Panc1 (cell line): Measurements from ENCODE around the gene LDHA. TPM values are rescaled to one million over a fixed set of nuclear protein-coding genes. Genes with fewer than 3 reads are reported as not detected.

ENCODE experiments used
- ATAC-seq: fragments of 200-7000 bp; cut with Tn5 transposase; 2 replicates; pipeline ENCODE4 v1.9.1; 2020; ENCODE audit warnings: mild to moderate bottlenecking, moderate library complexity
- BruUV-seq: library from RNA; stranded (reverse); fragments of 400-500 nt; replicated peaks from 2 replicates; lab custom pipeline; 2021; lab: Mats Ljungman, UMichigan
- CTCF ChIA-PET: fragments of 300-600 bp; sonication (Branson Sonifier 250); formaldehyde crosslinking; loops from one replicate; lab custom pipeline; 2022; ENCODE audit warnings: antibody characterized with exemption; lab: Charles Lee
- POLR2A ChIA-PET: fragments of 300-600 bp; sonication (Branson Sonifier 250); formaldehyde crosslinking; loops from one replicate; lab custom pipeline; 2022; ENCODE audit warnings: antibody characterized with exemption; lab: Charles Lee
- DNase-seq: peaks from one replicate; pipeline ENCODE4 v3.0.0-alpha.2; 2010; ENCODE audit warnings: low read depth, low spot score
- H3K27ac ChIP-seq: 2 replicates; pipeline ENCODE4 v1.5.1; 2011; ENCODE audit warnings: mild to moderate bottlenecking, low read length, inconsistent platforms
- H3K27me3 ChIP-seq: fragments of 200-500 bp; sonication (Bioruptor generic); 2 replicates; pipeline ENCODE4 v1.6.0; 2014; ENCODE audit warnings: low read length, inconsistent platforms; ENCODE audit not compliant: control insufficient read depth, insufficient read depth
- H3K36me3 ChIP-seq: fragments of 200-500 bp; sonication (Bioruptor generic); 2 replicates; pipeline ENCODE4 v1.5.1; 2014; ENCODE audit warnings: inconsistent platforms, mild to moderate bottlenecking, low read length, moderate library complexity; ENCODE audit not compliant: control insufficient read depth, insufficient read depth
- H3K4me1 ChIP-seq: 2 replicates; pipeline ENCODE4 v1.5.1; 2011; ENCODE audit warnings: inconsistent platforms, mild to moderate bottlenecking, low read length, moderate library complexity; ENCODE audit not compliant: control insufficient read depth, insufficient read depth
- H3K4me3 ChIP-seq, 2 experiments: 2 replicates each; pipeline ENCODE4 v1.5.1; 2011 to 2012; ENCODE audit warnings: low read depth in 2 of 2, low read length in 2 of 2, mild to moderate bottlenecking in 2 of 2, inconsistent platforms in 1 of 2, moderate library complexity in 1 of 2
- H3K9me3 ChIP-seq: fragments of 200-500 bp; sonication (Bioruptor generic); 2 replicates; pipeline ENCODE4 v1.5.1; 2014; ENCODE audit warnings: low read depth, mild to moderate bottlenecking, inconsistent platforms, low read length, moderate library complexity; ENCODE audit not compliant: control insufficient read depth, insufficient read depth
- CTCF ChIP-seq: fragments of 450-650 bp; IDR thresholded peaks from 2 replicates; pipeline ENCODE4 v1.5.1; 2017; ENCODE audit warnings: mild to moderate bottlenecking
- POLR2AphosphoS5 ChIP-seq: IDR thresholded peaks from 2 replicates; pipeline ENCODE4 v1.6.1; 2012; ENCODE audit warnings: mild to moderate bottlenecking, low read depth, low read length, moderate library complexity
- REST ChIP-seq, 2 experiments: IDR thresholded peaks; 2 replicates each; pipeline ENCODE4 v1.6.1; 2011 to 2012; ENCODE audit warnings: low read depth in 2 of 2, control low read depth in 1 of 2, low read length in 1 of 2, mild to moderate bottlenecking in 1 of 2, moderate library complexity in 1 of 2; ENCODE audit not compliant: insufficient read depth in 1 of 2
- SIN3A ChIP-seq: IDR thresholded peaks from 2 replicates; pipeline ENCODE4 v1.6.1; 2012; ENCODE audit warnings: low read depth, mild to moderate bottlenecking, low read length, moderate library complexity, borderline replicate concordance; ENCODE audit not compliant: insufficient read depth
- TCF7L2 ChIP-seq: IDR thresholded peaks from 2 replicates; pipeline ENCODE4 v1.6.1; 2011; ENCODE audit warnings: mild to moderate bottlenecking, low read depth, low read length, inconsistent platforms
- in situ Hi-C: cut with HindIII; loops from 2 replicates; pipeline ENCODE4 v1.10.0; 2016; ENCODE audit warnings: low sequenced_read_pairs, low pct_unique_long_range_greater_than_20kb
- intact Hi-C: fragments of 100-400 bp; cut with micrococcal nuclease; formaldehyde crosslinking; loops from one replicate; pipeline ENCODE4 v1.10.0; 2022; ENCODE audit not compliant: unreplicated experiment
- total RNA-seq: library from RNA; stranded (reverse); gene quantifications from one replicate; pipeline ENCODE4 v1.2.1, GENCODE V29; 2021; ENCODE audit not compliant: unreplicated experiment

Gene LDHA
- total RNA-seq, 1 experiment from 2014 or later: 894 TPM

GRCh38 chr11:18420067-18420466 lies 25.7 kb downstream of the LDHA start:
- H3K27me3 ChIP-seq: no peaks in the 10 kb centered on the region
- in situ Hi-C loops: no loop called here
- H3K4me1 ChIP-seq: no peaks in the 10 kb centered on the region
- POLR2A ChIA-PET: no interaction called here
- H3K27ac ChIP-seq: no peak overlapping the region
- no peak overlapping the region for H3K4me3 ChIP-seq
- no TSS peak for BruUV-seq
- CTCF ChIA-PET: no interaction called here
- intact Hi-C loops: no loop called here
- no peak for ATAC-seq
- DNase-seq: no peak
- H3K36me3 ChIP-seq: no peaks in the 10 kb centered on the region
- H3K9me3 ChIP-seq: no peaks in the 10 kb centered on the region
- TF ChIP-seq SIN3A (no peak), CTCF (no peak), POLR2AphosphoS5 (no peak), REST (IDR thresholded peaks at IDR 0.05; ENCODE audit: insufficient read depth in 1 of 2, low read depth in 2 of 2, low read length in 1 of 2) (no peak), TCF7L2 (no peak)

- DNase-seq (no peak), ATAC-seq (no peak)
- ChIA-PET POLR2A (no interaction called here), CTCF (no interaction called here)
- in situ Hi-C loops (no loop called here), intact Hi-C loops (no loop called here)
- no peak for TF ChIP-seq POLR2AphosphoS5
- TF ChIP-seq TCF7L2: no peak
- no peak for TF ChIP-seq CTCF
- no peak for TF ChIP-seq REST (IDR thresholded peaks at IDR 0.05; ENCODE audit: insufficient read depth in 1 of 2, low read depth in 2 of 2, low read length in 1 of 2)
- no peak for TF ChIP-seq SIN3A
- Histone ChIP-seq H3K27ac (no peak overlapping the region), H3K9me3 (no peaks in the 10 kb centered on the region), H3K4me1 (no peaks in the 10 kb centered on the region), H3K36me3 (no peaks in the 10 kb centered on the region), H3K4me3 (no peak overlapping the region), H3K27me3 (no peaks in the 10 kb centered on the region)
- no TSS peak for BruUV-seq
Observed at GRCh38 chr11:18427240-18427639, 32.9 kb downstream of the LDHA start.
